Measurements from ENCODE around the gene ABHD16B. TPM values are rescaled to one million over a fixed set of nuclear protein-coding genes. Genes with fewer than 3 reads are reported as not detected.
A peak's percentile ranks its signal among the peaks of the same experiment; 100 is the strongest.
"Not testable (repeated sequence)": the region's sequence is repeated elsewhere in the genome, so short reads cannot be mapped to it uniquely, and the experiment has no call there.

ABHD16B gene
- total and polyA plus RNA-seq, 7 experiments from 2014 or later, result 0.24 to 1.1 (median 0.65) TPM; not detected in 4

GRCh38 chr20:63846888-63847236 lies 14.4 kb upstream of the ABHD16B start:
- POLR2A ChIA-PET, result interaction anchor here (0.6 to 1.0 kb wide), 2 partner anchors 28 to 326 kb away, joined by 3 to 5 read pairs; partner anchors contain the start of gene PPDPF
- no peak overlapping the region for H3K4me3 ChIP-seq (ENCODE audit: low read length)
- intact Hi-C loops (cut with micrococcal nuclease), result no loop called here
- no peaks in the 10 kb centered on the region for H3K36me3 Mint-ChIP-seq
- peaks cover 0 to 9% of the 10 kb centered on the region in 2 donors for H3K4me1 ChIP-seq (ENCODE audit: control insufficient read depth in 2 of 2, insufficient read depth in 2 of 2, low read length in 2 of 2)
- H3K9me3 Mint-ChIP-seq, result peaks cover 0 to 5% (median 0%) of the 10 kb centered on the region in 11 donors
- H3K9me3 ChIP-seq (ENCODE audit: control insufficient read depth in 2 of 3, low read length in 3 of 3), result no peaks in the 10 kb centered on the region
- ATAC-seq (no peak), DNase-seq (no peak)
- no peak overlapping the region for H3K27ac Mint-ChIP-seq
- peaks cover 25 to 48% (median 35%) of the 10 kb centered on the region in 5 donors for H3K27me3 Mint-ChIP-seq
- H3K4me3 Mint-ChIP-seq, result no peak overlapping the region
- H3K4me1 Mint-ChIP-seq, result peaks cover 0 to 22% (median 8%) of the 10 kb centered on the region in 7 donors
- no peaks in the 10 kb centered on the region for H3K36me3 ChIP-seq (ENCODE audit: control insufficient read depth in 2 of 3, insufficient read depth in 3 of 3, low read length in 3 of 3)
- peaks cover 0 to 19% of the 10 kb centered on the region in 2 donors for H3K27me3 ChIP-seq (ENCODE audit: control insufficient read depth in 2 of 2, insufficient read depth in 2 of 2, low read length in 2 of 2)
- CTCF ChIA-PET, result no interaction called here
- H3K27ac ChIP-seq (ENCODE audit: low read depth, low read length), result no peak overlapping the region

- intact Hi-C loops (cut with micrococcal nuclease), result no loop called here
- peaks cover 0 to 19% of the 10 kb centered on the region in 2 donors for H3K27me3 ChIP-seq (ENCODE audit: control insufficient read depth in 2 of 2, insufficient read depth in 2 of 2, low read length in 2 of 2)
- no peak overlapping the region for H3K27ac Mint-ChIP-seq
- CTCF ChIA-PET, result interaction anchor here (0.6 to 0.8 kb wide), 3 partner anchors 17 to 63 kb away, joined by 3 read pairs; no protein-coding TSS in a partner anchor
- H3K9me3 Mint-ChIP-seq, result peaks cover 0 to 3% (median 0%) of the 10 kb centered on the region in 11 donors
- POLR2A ChIA-PET, result interaction anchor here (0.6 to 1.0 kb wide), 2 partner anchors 29 to 327 kb away, joined by 3 to 5 read pairs; partner anchors contain the start of gene PPDPF
- no peak overlapping the region for H3K4me3 ChIP-seq (ENCODE audit: low read length)
- no peak overlapping the region for H3K27ac ChIP-seq (ENCODE audit: low read depth, low read length)
- H3K4me3 Mint-ChIP-seq, result no peak overlapping the region
- no peaks in the 10 kb centered on the region for H3K36me3 ChIP-seq (ENCODE audit: control insufficient read depth in 2 of 3, insufficient read depth in 3 of 3, low read length in 3 of 3)
- no peaks in the 10 kb centered on the region for H3K36me3 Mint-ChIP-seq
- peaks cover 0 to 17% (median 4%) of the 10 kb centered on the region in 7 donors for H3K4me1 Mint-ChIP-seq
- H3K9me3 ChIP-seq (ENCODE audit: control insufficient read depth in 2 of 3, low read length in 3 of 3), result no peaks in the 10 kb centered on the region
- ATAC-seq, result no peak
- no peak for DNase-seq
- H3K27me3 Mint-ChIP-seq, result peaks cover 20 to 46% (median 30%) of the 10 kb centered on the region in 5 donors
- peaks cover 0 to 9% of the 10 kb centered on the region in 2 donors for H3K4me1 ChIP-seq (ENCODE audit: control insufficient read depth in 2 of 2, insufficient read depth in 2 of 2, low read length in 2 of 2)
Measured at GRCh38 chr20:63847237-63848002, 13.9 kb upstream of the ABHD16B start.

GRCh38 chr20:63848003-63848911 lies 13.0 kb upstream of the ABHD16B start:
- H3K4me3 ChIP-seq (ENCODE audit: low read length), result no peak overlapping the region
- ATAC-seq (no peak), DNase-seq (no peak)
- peaks cover 0 to 9% of the 10 kb centered on the region in 2 donors for H3K4me1 ChIP-seq (ENCODE audit: control insufficient read depth in 2 of 2, insufficient read depth in 2 of 2, low read length in 2 of 2)
- peaks cover 14 to 39% (median 26%) of the 10 kb centered on the region in 5 donors for H3K27me3 Mint-ChIP-seq
- no peaks in the 10 kb centered on the region for H3K36me3 Mint-ChIP-seq
- no peak overlapping the region for H3K27ac Mint-ChIP-seq
- peaks cover 0 to 19% of the 10 kb centered on the region in 2 donors for H3K27me3 ChIP-seq (ENCODE audit: control insufficient read depth in 2 of 2, insufficient read depth in 2 of 2, low read length in 2 of 2)
- H3K9me3 Mint-ChIP-seq, result peaks cover 0 to 3% (median 0%) of the 10 kb centered on the region in 11 donors
- ChIA-PET POLR2A (no interaction called here), CTCF (interaction anchor here (0.6 to 0.8 kb wide), 3 partner anchors 16 to 64 kb away, joined by 3 read pairs; no protein-coding TSS in a partner anchor)
- intact Hi-C loops (cut with micrococcal nuclease), result no loop called here
- no peak overlapping the region for H3K4me3 Mint-ChIP-seq
- no peaks in the 10 kb centered on the region for H3K36me3 ChIP-seq (ENCODE audit: control insufficient read depth in 2 of 3, insufficient read depth in 3 of 3, low read length in 3 of 3)
- H3K9me3 ChIP-seq (ENCODE audit: control insufficient read depth in 2 of 3, low read length in 3 of 3), result no peaks in the 10 kb centered on the region
- no peak overlapping the region for H3K27ac ChIP-seq (ENCODE audit: low read depth, low read length)
- peaks cover 0 to 17% (median 4%) of the 10 kb centered on the region in 7 donors for H3K4me1 Mint-ChIP-seq

- DNase-seq (no peak), ATAC-seq (peak; percentile 39)
- H3K36me3 ChIP-seq (ENCODE audit: control insufficient read depth in 2 of 3, insufficient read depth in 3 of 3, low read length in 3 of 3), result no peaks in the 10 kb centered on the region
- H3K27ac ChIP-seq (ENCODE audit: low read depth, low read length), result no peak overlapping the region
- H3K9me3 ChIP-seq (ENCODE audit: control insufficient read depth in 2 of 3, low read length in 3 of 3), result no peaks in the 10 kb centered on the region
- Mint-ChIP-seq H3K4me1 (peaks cover 0 to 11% (median 3%) of the 10 kb centered on the region in 7 donors), H3K9me3 (peaks cover 0 to 3% (median 0%) of the 10 kb centered on the region in 11 donors), H3K27me3 (peaks cover 0 to 16% (median 13%) of the 10 kb centered on the region in 5 donors), H3K27ac (peak overlapping the region in 2 of 9 donors; percentile 17 to 45), H3K36me3 (no peaks in the 10 kb centered on the region), H3K4me3 (no peak overlapping the region)
- H3K27me3 ChIP-seq (ENCODE audit: control insufficient read depth in 2 of 2, insufficient read depth in 2 of 2, low read length in 2 of 2), result peaks cover 0 to 9% of the 10 kb centered on the region in 2 donors
- CTCF ChIA-PET, result no interaction called here
- no peak overlapping the region for H3K4me3 ChIP-seq (ENCODE audit: low read length)
- POLR2A ChIA-PET, result no interaction called here
- intact Hi-C loops (cut with micrococcal nuclease), result no loop called here
- H3K4me1 ChIP-seq (ENCODE audit: control insufficient read depth in 2 of 2, insufficient read depth in 2 of 2, low read length in 2 of 2), result peaks cover 0 to 16% of the 10 kb centered on the region in 2 donors
Measured at GRCh38 chr20:63850689-63851547, 10.4 kb upstream of the ABHD16B start.

GRCh38 chr20:63851548-63851943 lies 9.8 kb upstream of the ABHD16B start:
- ATAC-seq; intact Hi-C loops (cut with micrococcal nuclease); CTCF ChIA-PET; H3K27me3 ChIP-seq (ENCODE audit: control insufficient read depth in 2 of 2, insufficient read depth in 2 of 2, low read length in 2 of 2); H3K4me3 Mint-ChIP-seq; H3K27ac ChIP-seq (ENCODE audit: low read depth, low read length); H3K9me3 Mint-ChIP-seq; H3K4me1 Mint-ChIP-seq; H3K36me3 ChIP-seq (ENCODE audit: control insufficient read depth in 2 of 3, insufficient read depth in 3 of 3, low read length in 3 of 3); DNase-seq; POLR2A ChIA-PET; H3K9me3 ChIP-seq (ENCODE audit: control insufficient read depth in 2 of 3, low read length in 3 of 3); H3K4me3 ChIP-seq (ENCODE audit: low read length); H3K36me3 Mint-ChIP-seq; H3K27ac Mint-ChIP-seq: not testable (repeated sequence)
- peaks cover 0 to 13% (median 9%) of the 10 kb centered on the region in 5 donors for H3K27me3 Mint-ChIP-seq
- peaks cover 0 to 16% of the 10 kb centered on the region in 2 donors for H3K4me1 ChIP-seq (ENCODE audit: control insufficient read depth in 2 of 2, insufficient read depth in 2 of 2, low read length in 2 of 2)

- H3K36me3 Mint-ChIP-seq; H3K36me3 ChIP-seq (ENCODE audit: control insufficient read depth in 2 of 3, insufficient read depth in 3 of 3, low read length in 3 of 3); H3K4me3 Mint-ChIP-seq; DNase-seq; H3K9me3 ChIP-seq (ENCODE audit: control insufficient read depth in 2 of 3, low read length in 3 of 3); ATAC-seq; H3K4me3 ChIP-seq (ENCODE audit: low read length); H3K27ac ChIP-seq (ENCODE audit: low read depth, low read length); H3K27me3 ChIP-seq (ENCODE audit: control insufficient read depth in 2 of 2, insufficient read depth in 2 of 2, low read length in 2 of 2); H3K9me3 Mint-ChIP-seq; intact Hi-C loops (cut with micrococcal nuclease): not testable (repeated sequence)
- Mint-ChIP-seq H3K4me1 (peaks cover 8 to 24% (median 20%) of the 10 kb centered on the region in 7 donors), H3K27me3 (peaks cover 0 to 13% (median 9%) of the 10 kb centered on the region in 5 donors), H3K27ac (peak overlapping the region in 1 of 9 donors; percentile 65)
- CTCF ChIA-PET, result interaction anchor here (1.4 kb wide), 1 partner anchor 11 kb away, joined by 3 read pairs; the partner anchor contains the start of gene TPD52L2
- POLR2A ChIA-PET, result interaction anchor here (0.7 kb wide), 1 partner anchor 29 kb away, joined by 3 read pairs; no protein-coding TSS in a partner anchor
- peaks cover 10 to 20% of the 10 kb centered on the region in 2 donors for H3K4me1 ChIP-seq (ENCODE audit: control insufficient read depth in 2 of 2, insufficient read depth in 2 of 2, low read length in 2 of 2)
Measured at GRCh38 chr20:63853733-63854068, 7.6 kb upstream of the ABHD16B start.
